ENCODE data around the gene SYT3. TPM values are rescaled to one million over a fixed set of nuclear protein-coding genes. Genes with fewer than 3 reads are reported as not detected.
A peak's percentile ranks its signal among the peaks of the same experiment; 100 is the strongest.

SYT3 gene
- total RNA-seq, 1 experiment from 2014 or later, result not detected

DNA sequence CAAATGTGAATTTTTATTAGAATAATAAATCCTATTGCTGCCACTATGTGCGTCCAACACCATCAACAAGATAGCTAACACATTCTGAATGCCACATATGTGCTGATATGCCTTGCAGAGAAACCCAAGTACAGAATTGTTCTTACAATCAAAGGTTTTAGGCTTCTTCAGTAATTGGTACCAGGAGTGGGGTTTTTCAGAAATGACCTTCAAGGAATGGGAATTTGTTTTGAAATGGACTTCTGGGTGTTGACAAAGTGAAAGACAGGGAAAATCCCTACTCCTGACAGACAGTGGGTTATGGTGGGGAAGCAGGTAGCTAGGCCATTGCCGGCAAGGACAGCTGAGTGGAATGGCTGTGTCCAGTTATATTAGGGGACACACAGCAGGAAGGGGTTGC is 5.7 kb downstream of the SYT3 start:
- H3K4me1 ChIP-seq (ENCODE audit: low read length), result no peaks in the 10 kb centered on the region
- DNase-seq, result no peak
- H3K4me3 ChIP-seq (ENCODE audit: low read length), result no peak overlapping the region

DNA sequence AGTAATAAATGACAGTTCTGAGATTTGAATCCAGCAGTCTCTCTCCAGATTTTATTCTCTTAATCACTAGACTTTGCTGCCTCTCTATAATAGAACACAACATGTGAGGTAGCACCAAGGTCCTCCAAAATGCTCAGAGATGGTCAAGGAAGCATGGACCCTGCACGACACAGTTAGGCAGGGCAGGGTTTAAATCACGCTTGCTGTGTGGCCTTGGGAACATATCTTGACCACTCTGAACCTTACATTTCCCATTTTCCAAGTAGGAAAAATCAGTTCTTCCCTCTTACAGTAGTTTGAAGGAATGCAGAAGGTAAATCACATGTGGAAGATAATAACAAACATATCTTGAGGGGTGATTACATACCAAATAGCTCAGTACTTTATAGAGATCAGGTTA is 6.3 kb downstream of the SYT3 start:
- Histone ChIP-seq H3K4me1 (ENCODE audit: low read length) (no peaks in the 10 kb centered on the region), H4K20me1 (ENCODE audit: insufficient read depth, low read depth, low read length) (no peaks in the 10 kb centered on the region), H3K79me2 (ENCODE audit: low read length) (no peaks in the 10 kb centered on the region), H3K27ac (ENCODE audit: low read length) (no peak overlapping the region), H3K9me2 (replicated peaks; ENCODE audit: insufficient read depth, low read length) (no peaks in the 10 kb centered on the region), H2AFZ (ENCODE audit: low read length) (no peak overlapping the region), H3K9me3 (ENCODE audit: low read length) (peaks cover 7% of the 10 kb centered on the region), H3K4me2 (ENCODE audit: low read depth, low read length, poor library complexity, severe bottlenecking) (no peak overlapping the region), H3K9ac (ENCODE audit: low read length) (no peak overlapping the region), H3K4me3 (ENCODE audit: low read length) (no peak overlapping the region), H3K36me3 (ENCODE audit: insufficient read depth, low read length) (no peaks in the 10 kb centered on the region), H3K27me3 (ENCODE audit: low read length) (no peaks in the 10 kb centered on the region; the same call in 1 of the 2 replicates)
- DNase-seq, result no peak

More for the DNA sequence above, 5.7 kb downstream of the SYT3 start:
- Histone ChIP-seq H3K27ac (ENCODE audit: low read length) (no peak overlapping the region), H4K20me1 (ENCODE audit: insufficient read depth, low read depth, low read length) (no peaks in the 10 kb centered on the region), H3K9me3 (ENCODE audit: low read length) (peaks cover 7% of the 10 kb centered on the region), H3K9me2 (replicated peaks; ENCODE audit: insufficient read depth, low read length) (no peaks in the 10 kb centered on the region), H3K79me2 (ENCODE audit: low read length) (no peaks in the 10 kb centered on the region), H3K9ac (ENCODE audit: low read length) (no peak overlapping the region), H3K4me2 (ENCODE audit: low read depth, low read length, poor library complexity, severe bottlenecking) (no peak overlapping the region), H2AFZ (ENCODE audit: low read length) (no peak overlapping the region), H3K27me3 (ENCODE audit: low read length) (no peaks in the 10 kb centered on the region; the same call in 1 of the 2 replicates), H3K36me3 (ENCODE audit: insufficient read depth, low read length) (no peaks in the 10 kb centered on the region)

DNA sequence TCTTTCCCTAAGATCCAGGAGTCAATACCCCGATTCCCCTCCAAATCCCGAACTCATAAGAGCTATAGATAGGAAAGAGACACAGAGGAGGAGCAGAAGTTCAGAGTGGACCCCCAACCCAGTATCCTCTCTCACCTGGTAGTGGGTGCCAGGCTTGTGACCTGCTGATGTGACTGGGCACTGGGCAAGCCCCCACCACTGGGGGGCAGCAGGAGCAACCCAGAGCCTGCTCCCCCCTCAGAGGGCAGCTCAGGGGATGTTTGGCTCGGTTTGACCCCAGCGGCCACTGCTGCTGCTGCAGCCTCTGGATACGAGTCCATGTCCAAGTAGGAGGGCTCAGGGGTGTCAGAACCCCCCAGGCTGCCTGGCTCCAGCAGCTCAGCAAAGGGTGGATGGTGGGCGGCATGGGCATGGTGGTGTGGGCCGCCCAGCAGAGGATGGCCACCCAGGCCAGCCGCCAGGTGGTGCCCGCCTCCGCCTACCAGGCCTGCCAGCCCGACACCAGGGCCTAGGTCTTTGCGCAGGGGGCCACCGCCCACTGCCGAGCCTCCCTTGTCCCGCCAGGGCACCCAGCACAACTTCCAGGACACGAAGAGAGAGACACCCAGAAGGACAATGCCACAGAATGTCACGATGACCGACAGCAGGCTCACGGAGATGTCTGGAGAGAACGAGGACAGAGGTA is 7.4 kb downstream of the SYT3 start:
- H3K36me3 ChIP-seq (ENCODE audit: insufficient read depth, low read length), result no peaks in the 10 kb centered on the region
- no peaks in the 10 kb centered on the region for H3K4me1 ChIP-seq (ENCODE audit: low read length)
- H3K9ac ChIP-seq (ENCODE audit: low read length), result no peak overlapping the region
- H4K20me1 ChIP-seq (ENCODE audit: insufficient read depth, low read depth, low read length), result no peaks in the 10 kb centered on the region
- H3K4me2 ChIP-seq (ENCODE audit: low read depth, low read length, poor library complexity, severe bottlenecking), result no peak overlapping the region
- no peak overlapping the region for H2AFZ ChIP-seq (ENCODE audit: low read length)
- DNase-seq, result peak; percentile 57
- H3K79me2 ChIP-seq (ENCODE audit: low read length), result no peaks in the 10 kb centered on the region
- H3K9me2 ChIP-seq (replicated peaks; ENCODE audit: insufficient read depth, low read length), result no peaks in the 10 kb centered on the region
- no peak overlapping the region for H3K4me3 ChIP-seq (ENCODE audit: low read length)
- no peaks in the 10 kb centered on the region; the same call in 1 of the 2 replicates for H3K27me3 ChIP-seq (ENCODE audit: low read length)
- no peak overlapping the region for H3K27ac ChIP-seq (ENCODE audit: low read length)
- peaks cover 7% of the 10 kb centered on the region for H3K9me3 ChIP-seq (ENCODE audit: low read length)

DNA sequence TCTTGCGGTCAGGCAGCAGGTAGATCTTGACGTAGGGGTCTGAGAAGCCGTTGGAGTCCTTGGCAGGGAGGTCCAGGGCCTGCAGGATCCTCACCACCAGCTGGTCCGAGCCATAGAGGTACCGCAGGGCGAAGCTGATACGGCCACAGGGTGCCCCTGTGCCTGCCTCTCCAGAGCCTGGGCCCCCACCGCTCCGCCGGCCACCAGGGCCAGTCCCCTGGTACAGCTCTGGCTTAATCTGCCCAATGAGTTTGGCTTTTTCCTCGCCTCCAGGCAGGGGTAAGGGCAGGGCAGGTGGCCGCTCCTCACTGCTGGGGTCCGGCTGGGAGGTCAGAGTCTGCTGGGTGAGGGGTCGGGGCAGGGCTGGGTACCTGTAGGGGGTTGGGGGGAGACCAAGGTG is 9.9 kb downstream of the SYT3 start:
- Histone ChIP-seq H3K79me2 (ENCODE audit: low read length) (no peaks in the 10 kb centered on the region), H3K4me3 (ENCODE audit: low read length) (no peak overlapping the region), H3K27ac (ENCODE audit: low read length) (no peak overlapping the region), H4K20me1 (ENCODE audit: insufficient read depth, low read depth, low read length) (no peaks in the 10 kb centered on the region), H3K9me2 (replicated peaks; ENCODE audit: insufficient read depth, low read length) (no peaks in the 10 kb centered on the region), H3K9ac (ENCODE audit: low read length) (no peak overlapping the region), H2AFZ (ENCODE audit: low read length) (no peak overlapping the region), H3K9me3 (ENCODE audit: low read length) (peaks cover 7% of the 10 kb centered on the region), H3K4me2 (ENCODE audit: low read depth, low read length, poor library complexity, severe bottlenecking) (no peak overlapping the region), H3K36me3 (ENCODE audit: insufficient read depth, low read length) (no peaks in the 10 kb centered on the region), H3K4me1 (ENCODE audit: low read length) (no peaks in the 10 kb centered on the region), H3K27me3 (ENCODE audit: low read length) (no peaks in the 10 kb centered on the region; the same call in 1 of the 2 replicates)
- no peak for DNase-seq

DNA sequence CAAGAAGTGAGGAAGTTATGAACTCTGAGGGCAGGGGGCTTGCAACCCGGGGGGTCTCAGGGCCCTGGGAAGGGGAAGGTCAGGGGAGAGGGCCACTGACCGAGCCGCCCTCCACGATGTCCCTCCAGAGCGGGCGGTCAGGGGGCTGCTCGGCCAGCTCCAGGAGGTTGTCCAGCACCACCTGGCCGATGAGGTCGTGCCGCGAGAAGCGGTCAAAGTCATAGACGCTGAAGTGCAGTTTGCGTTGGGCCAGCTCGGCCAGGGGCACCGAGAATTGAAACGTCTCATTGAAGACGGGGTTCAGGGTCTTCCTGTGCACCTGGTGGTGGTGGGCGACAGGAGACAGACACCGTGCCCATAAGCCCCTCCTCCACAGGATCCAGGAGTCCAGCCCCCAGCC is 10.5 kb downstream of the SYT3 start:
- Histone ChIP-seq H3K36me3 (ENCODE audit: insufficient read depth, low read length) (no peaks in the 10 kb centered on the region), H3K9me2 (replicated peaks; ENCODE audit: insufficient read depth, low read length) (no peaks in the 10 kb centered on the region), H4K20me1 (ENCODE audit: insufficient read depth, low read depth, low read length) (no peaks in the 10 kb centered on the region), H3K27ac (ENCODE audit: low read length) (no peak overlapping the region), H3K4me2 (ENCODE audit: low read depth, low read length, poor library complexity, severe bottlenecking) (no peak overlapping the region), H2AFZ (ENCODE audit: low read length) (no peak overlapping the region), H3K79me2 (ENCODE audit: low read length) (no peaks in the 10 kb centered on the region), H3K4me3 (ENCODE audit: low read length) (no peak overlapping the region), H3K4me1 (ENCODE audit: low read length) (no peaks in the 10 kb centered on the region), H3K27me3 (ENCODE audit: low read length) (no peaks in the 10 kb centered on the region; the same call in 1 of the 2 replicates), H3K9ac (ENCODE audit: low read length) (no peak overlapping the region), H3K9me3 (ENCODE audit: low read length) (peaks cover 7% of the 10 kb centered on the region)
- DNase-seq, result no peak

DNA sequence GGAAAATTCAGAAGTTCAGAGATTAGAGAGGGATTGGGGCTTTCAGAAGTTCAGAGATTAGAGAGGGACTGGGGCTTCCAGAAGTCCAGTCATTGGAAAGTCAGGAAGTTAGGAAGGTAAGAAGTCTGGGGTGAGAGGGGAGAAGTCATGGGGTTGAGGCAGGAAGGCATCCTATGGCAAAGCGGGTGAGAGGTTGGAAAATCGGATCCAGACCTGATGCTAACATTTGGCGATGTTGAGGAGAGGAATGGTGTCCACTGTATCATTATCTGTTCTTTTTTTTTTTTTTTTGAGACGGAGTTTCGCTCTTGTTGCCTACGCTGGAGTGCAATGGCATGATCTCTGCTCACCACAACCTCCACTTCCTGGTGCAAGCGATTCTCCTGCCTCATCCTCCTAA is 11.1 kb downstream of the SYT3 start:
- Histone ChIP-seq H3K27me3 (ENCODE audit: low read length) (no peaks in the 10 kb centered on the region; the same call in 1 of the 2 replicates), H3K36me3 (ENCODE audit: insufficient read depth, low read length) (no peaks in the 10 kb centered on the region), H3K4me1 (ENCODE audit: low read length) (no peaks in the 10 kb centered on the region), H3K79me2 (ENCODE audit: low read length) (no peaks in the 10 kb centered on the region), H4K20me1 (ENCODE audit: insufficient read depth, low read depth, low read length) (no peaks in the 10 kb centered on the region), H2AFZ (ENCODE audit: low read length) (no peak overlapping the region), H3K9me2 (replicated peaks; ENCODE audit: insufficient read depth, low read length) (no peaks in the 10 kb centered on the region), H3K27ac (ENCODE audit: low read length) (no peak overlapping the region), H3K9ac (ENCODE audit: low read length) (no peak overlapping the region), H3K4me3 (ENCODE audit: low read length) (no peak overlapping the region), H3K9me3 (ENCODE audit: low read length) (peaks cover 2% of the 10 kb centered on the region), H3K4me2 (ENCODE audit: low read depth, low read length, poor library complexity, severe bottlenecking) (no peak overlapping the region)
- no peak for DNase-seq

DNA sequence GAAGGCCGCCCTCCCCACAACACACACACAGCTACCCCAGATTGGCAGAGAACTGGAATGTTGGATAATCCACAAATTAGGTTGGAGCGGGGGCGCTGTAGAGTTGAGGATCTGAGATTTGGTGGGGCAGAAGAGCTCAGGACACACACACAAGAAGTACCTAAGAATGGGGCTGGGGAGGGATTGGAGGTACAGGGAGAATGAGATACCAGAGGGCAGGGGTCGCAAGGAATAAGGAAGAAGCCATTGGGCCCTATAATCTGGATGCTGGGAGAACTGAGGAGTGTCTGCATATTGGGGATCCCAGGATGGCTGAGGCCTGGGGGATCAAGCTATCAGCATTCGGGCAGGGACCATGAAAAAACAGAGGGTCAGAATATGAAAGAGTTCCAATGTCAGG is 11.5 kb downstream of the SYT3 start:
- Histone ChIP-seq H3K4me3 (ENCODE audit: low read length) (no peak overlapping the region), H2AFZ (ENCODE audit: low read length) (no peak overlapping the region), H3K4me2 (ENCODE audit: low read depth, low read length, poor library complexity, severe bottlenecking) (no peak overlapping the region), H3K36me3 (ENCODE audit: insufficient read depth, low read length) (no peaks in the 10 kb centered on the region), H3K9me2 (replicated peaks; ENCODE audit: insufficient read depth, low read length) (no peaks in the 10 kb centered on the region), H3K9ac (ENCODE audit: low read length) (no peak overlapping the region), H4K20me1 (ENCODE audit: insufficient read depth, low read depth, low read length) (no peaks in the 10 kb centered on the region), H3K9me3 (ENCODE audit: low read length) (no peaks in the 10 kb centered on the region), H3K79me2 (ENCODE audit: low read length) (no peaks in the 10 kb centered on the region), H3K4me1 (ENCODE audit: low read length) (no peaks in the 10 kb centered on the region), H3K27ac (ENCODE audit: low read length) (no peak overlapping the region), H3K27me3 (ENCODE audit: low read length) (no peaks in the 10 kb centered on the region)
- no peak for DNase-seq

DNA sequence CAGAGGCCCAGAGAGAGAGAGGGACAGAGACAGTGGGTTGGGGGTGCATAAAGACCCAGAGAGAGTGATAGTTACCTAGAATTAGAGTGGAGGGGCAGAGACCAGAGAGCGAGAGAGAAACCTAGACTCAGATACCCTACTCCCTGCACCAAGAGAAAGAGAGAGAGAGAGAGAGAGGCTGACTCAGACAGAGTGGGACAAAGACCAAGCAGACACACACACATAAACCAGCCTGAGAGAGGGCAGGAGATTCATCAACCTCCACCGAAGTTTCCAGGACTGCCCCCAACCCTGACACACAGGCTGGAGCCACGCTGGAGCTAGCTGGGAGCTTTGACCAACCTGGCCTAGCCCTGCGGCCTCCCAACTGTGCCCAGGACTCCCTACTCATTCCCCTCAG is 12.9 kb downstream of the SYT3 start:
- H3K4me3 ChIP-seq (ENCODE audit: low read length), result no peak overlapping the region
- no peaks in the 10 kb centered on the region for H4K20me1 ChIP-seq (ENCODE audit: insufficient read depth, low read depth, low read length)
- no peaks in the 10 kb centered on the region for H3K27me3 ChIP-seq (ENCODE audit: low read length)
- no peaks in the 10 kb centered on the region for H3K4me1 ChIP-seq (ENCODE audit: low read length)
- H3K27ac ChIP-seq (ENCODE audit: low read length), result no peak overlapping the region
- H3K9me2 ChIP-seq (replicated peaks; ENCODE audit: insufficient read depth, low read length), result no peaks in the 10 kb centered on the region
- H3K36me3 ChIP-seq (ENCODE audit: insufficient read depth, low read length), result no peaks in the 10 kb centered on the region
- H2AFZ ChIP-seq (ENCODE audit: low read length), result no peak overlapping the region
- H3K9me3 ChIP-seq (ENCODE audit: low read length), result no peaks in the 10 kb centered on the region
- no peaks in the 10 kb centered on the region for H3K79me2 ChIP-seq (ENCODE audit: low read length)
- H3K9ac ChIP-seq (ENCODE audit: low read length), result no peak overlapping the region
- no peak overlapping the region for H3K4me2 ChIP-seq (ENCODE audit: low read depth, low read length, poor library complexity, severe bottlenecking)
- no peak for DNase-seq
